ENCODE data around the gene MAP3K3.
A peak's percentile ranks its signal among the peaks of the same experiment; 100 is the strongest.

The MAP3K3 gene

GRCh38 chr17:63610854-63611253 is 11.4 kb upstream of the MAP3K3 start:
- peaks cover 28 to 44% of the 10 kb centered on the region in 2 experiments for H3K36me3 ChIP-seq (ENCODE audit: control insufficient read depth in 1 of 2, insufficient read depth in 2 of 2, low read depth in 1 of 2, low read length in 2 of 2)
- no peak overlapping the region for H2BK15ac ChIP-seq (ENCODE audit: low read depth, poor library complexity, severe bottlenecking)
- WGBS = 97% methylated on average over 10 of the region's 10 CpGs
- no peak overlapping the region for H3K18ac ChIP-seq (ENCODE audit: low read depth in 1 of 2, low read length in 2 of 2)
- no peaks in the 10 kb centered on the region for H3K4me1 ChIP-seq (ENCODE audit: control insufficient read depth, insufficient read depth, low read depth, low read length)
- no peak overlapping the region for H3K4ac ChIP-seq (ENCODE audit: low read depth in 1 of 2, low read length in 2 of 2)
- H2AFZ ChIP-seq (ENCODE audit: low read depth, low read length) = no peak overlapping the region
- H3K9ac ChIP-seq (ENCODE audit: low read length) = no peak overlapping the region
- H3K79me1 ChIP-seq (replicated peaks; ENCODE audit: low read length, poor library complexity, severe bottlenecking) = no peaks in the 10 kb centered on the region
- H2BK120ac ChIP-seq (ENCODE audit: low read depth, low read length) = no peak overlapping the region
- no peak for DNase-seq
- H3K23ac ChIP-seq (ENCODE audit: low read length in 2 of 2) = no peak overlapping the region
- H4K8ac ChIP-seq (ENCODE audit: low read length) = no peak overlapping the region
- H3K9me3 ChIP-seq (ENCODE audit: control insufficient read depth, low read length) = no peaks in the 10 kb centered on the region
- no peaks in the 10 kb centered on the region for H3K27me3 ChIP-seq (ENCODE audit: control insufficient read depth in 1 of 2, insufficient read depth in 1 of 2, low read length in 2 of 2)
- H2BK5ac ChIP-seq (ENCODE audit: low read depth, low read length, poor library complexity, severe bottlenecking) = no peak overlapping the region
- no peak overlapping the region for H3K4me3 ChIP-seq (ENCODE audit: insufficient read depth in 1 of 2, low read depth in 1 of 2, low read length in 2 of 2)
- no peak overlapping the region for H3K4me2 ChIP-seq (ENCODE audit: low read length, poor library complexity, severe bottlenecking)
- H3K27ac ChIP-seq (ENCODE audit: low read length, poor library complexity, severe bottlenecking) = no peak overlapping the region
- no peak overlapping the region for H4K91ac ChIP-seq (ENCODE audit: low read length)
- no peak overlapping the region for H2BK12ac ChIP-seq (ENCODE audit: low read length in 2 of 2)
- H2AK5ac ChIP-seq (ENCODE audit: low read length, severe bottlenecking) = no peak overlapping the region
- H3K14ac ChIP-seq (ENCODE audit: low read length in 2 of 2) = no peak overlapping the region

- no peak overlapping the region for H2BK15ac ChIP-seq (ENCODE audit: low read depth, poor library complexity, severe bottlenecking)
- no peak overlapping the region for H3K4me3 ChIP-seq (ENCODE audit: insufficient read depth in 1 of 2, low read depth in 1 of 2, low read length in 2 of 2)
- DNase-seq = no peak
- no peaks in the 10 kb centered on the region for H3K79me1 ChIP-seq (replicated peaks; ENCODE audit: low read length, poor library complexity, severe bottlenecking)
- no peak overlapping the region for H2BK5ac ChIP-seq (ENCODE audit: low read depth, low read length, poor library complexity, severe bottlenecking)
- WGBS = 86% methylated on average over 2 of the region's 3 CpGs
- no peak overlapping the region for H2BK12ac ChIP-seq (ENCODE audit: low read length in 2 of 2)
- no peak overlapping the region for H3K27ac ChIP-seq (ENCODE audit: low read length, poor library complexity, severe bottlenecking)
- peaks cover 25 to 39% of the 10 kb centered on the region in 2 experiments for H3K36me3 ChIP-seq (ENCODE audit: control insufficient read depth in 1 of 2, insufficient read depth in 2 of 2, low read depth in 1 of 2, low read length in 2 of 2)
- no peak overlapping the region for H2AK5ac ChIP-seq (ENCODE audit: low read length, severe bottlenecking)
- no peak overlapping the region for H3K4ac ChIP-seq (ENCODE audit: low read depth in 1 of 2, low read length in 2 of 2)
- no peak overlapping the region for H4K8ac ChIP-seq (ENCODE audit: low read length)
- H3K23ac ChIP-seq (ENCODE audit: low read length in 2 of 2) = no peak overlapping the region
- H2AFZ ChIP-seq (ENCODE audit: low read depth, low read length) = no peak overlapping the region
- H3K9ac ChIP-seq (ENCODE audit: low read length) = no peak overlapping the region
- H3K14ac ChIP-seq (ENCODE audit: low read length in 2 of 2) = no peak overlapping the region
- no peaks in the 10 kb centered on the region for H3K4me1 ChIP-seq (ENCODE audit: control insufficient read depth, insufficient read depth, low read depth, low read length)
- H3K18ac ChIP-seq (ENCODE audit: low read depth in 1 of 2, low read length in 2 of 2) = no peak overlapping the region
- no peak overlapping the region for H4K91ac ChIP-seq (ENCODE audit: low read length)
- H3K27me3 ChIP-seq (ENCODE audit: control insufficient read depth in 1 of 2, insufficient read depth in 1 of 2, low read length in 2 of 2) = no peaks in the 10 kb centered on the region
- no peak overlapping the region for H3K4me2 ChIP-seq (ENCODE audit: low read length, poor library complexity, severe bottlenecking)
- H2BK120ac ChIP-seq (ENCODE audit: low read depth, low read length) = no peak overlapping the region
- H3K9me3 ChIP-seq (ENCODE audit: control insufficient read depth, low read length) = no peaks in the 10 kb centered on the region
These were observed 10.9 kb upstream of the MAP3K3 start for GRCh38 chr17:63611354-63611753.

- Histone ChIP-seq H2BK15ac (ENCODE audit: low read depth, poor library complexity, severe bottlenecking) (no peak overlapping the region), H2AFZ (ENCODE audit: low read depth, low read length) (no peak overlapping the region), H3K9me3 (ENCODE audit: control insufficient read depth, low read length) (no peaks in the 10 kb centered on the region), H3K18ac (ENCODE audit: low read depth in 1 of 2, low read length in 2 of 2) (no peak overlapping the region), H3K4me2 (ENCODE audit: low read length, poor library complexity, severe bottlenecking) (no peak overlapping the region), H3K79me1 (replicated peaks; ENCODE audit: low read length, poor library complexity, severe bottlenecking) (no peaks in the 10 kb centered on the region), H4K91ac (ENCODE audit: low read length) (no peak overlapping the region), H3K4me3 (ENCODE audit: insufficient read depth in 1 of 2, low read depth in 1 of 2, low read length in 2 of 2) (no peak overlapping the region), H3K9ac (ENCODE audit: low read length) (no peak overlapping the region), H3K14ac (ENCODE audit: low read length in 2 of 2) (no peak overlapping the region), H3K4ac (ENCODE audit: low read depth in 1 of 2, low read length in 2 of 2) (no peak overlapping the region), H3K23ac (ENCODE audit: low read length in 2 of 2) (no peak overlapping the region), H2BK5ac (ENCODE audit: low read depth, low read length, poor library complexity, severe bottlenecking) (no peak overlapping the region), H2BK120ac (ENCODE audit: low read depth, low read length) (no peak overlapping the region), H3K27me3 (ENCODE audit: control insufficient read depth in 1 of 2, insufficient read depth in 1 of 2, low read length in 2 of 2) (peaks cover 0 to 4% of the 10 kb centered on the region in 2 experiments), H4K8ac (ENCODE audit: low read length) (no peak overlapping the region), H3K36me3 (ENCODE audit: control insufficient read depth in 1 of 2, insufficient read depth in 2 of 2, low read depth in 1 of 2, low read length in 2 of 2) (peaks cover 11 to 16% of the 10 kb centered on the region in 2 experiments), H2AK5ac (ENCODE audit: low read length, severe bottlenecking) (no peak overlapping the region), H2BK12ac (ENCODE audit: low read length in 2 of 2) (no peak overlapping the region), H3K27ac (ENCODE audit: low read length, poor library complexity, severe bottlenecking) (no peak overlapping the region), H3K4me1 (ENCODE audit: control insufficient read depth, insufficient read depth, low read depth, low read length) (no peaks in the 10 kb centered on the region)
- DNase-seq = no peak
- 86% methylated on average over 2 of the region's 2 CpGs for WGBS
These were observed 8.6 kb upstream of the MAP3K3 start for GRCh38 chr17:63613663-63614062.

- H3K79me1 ChIP-seq (replicated peaks; ENCODE audit: low read length, poor library complexity, severe bottlenecking) = peaks cover 2% of the 10 kb centered on the region
- H3K23ac ChIP-seq (ENCODE audit: low read length in 2 of 2) = no peak overlapping the region
- H2BK120ac ChIP-seq (ENCODE audit: low read depth, low read length) = peak overlapping the region; percentile 42
- peak overlapping the region; percentile 88 to 90 for H3K18ac ChIP-seq (ENCODE audit: low read depth in 1 of 2, low read length in 2 of 2)
- peak overlapping the region in 1 of 2 experiments; percentile 61 for H3K14ac ChIP-seq (ENCODE audit: low read length in 2 of 2)
- peak overlapping the region; percentile 81 for H4K8ac ChIP-seq (ENCODE audit: low read length)
- H2BK5ac ChIP-seq (ENCODE audit: low read depth, low read length, poor library complexity, severe bottlenecking) = peak overlapping the region; percentile 69
- H3K4me1 ChIP-seq (ENCODE audit: control insufficient read depth, insufficient read depth, low read depth, low read length) = peaks cover 2% of the 10 kb centered on the region
- DNase-seq = no peak
- peak overlapping the region; percentile 80 for H4K91ac ChIP-seq (ENCODE audit: low read length)
- H3K9ac ChIP-seq (ENCODE audit: low read length) = peak overlapping the region; percentile 84
- H3K4me2 ChIP-seq (ENCODE audit: low read length, poor library complexity, severe bottlenecking) = peak overlapping the region; percentile 100
- H2BK15ac ChIP-seq (ENCODE audit: low read depth, poor library complexity, severe bottlenecking) = peak overlapping the region; percentile 26
- H3K36me3 ChIP-seq (ENCODE audit: control insufficient read depth in 1 of 2, insufficient read depth in 2 of 2, low read depth in 1 of 2, low read length in 2 of 2) = no peaks in the 10 kb centered on the region
- no peaks in the 10 kb centered on the region for H3K9me3 ChIP-seq (ENCODE audit: control insufficient read depth, low read length)
- no peak overlapping the region for H2BK12ac ChIP-seq (ENCODE audit: low read length in 2 of 2)
- peaks cover 0 to 4% of the 10 kb centered on the region in 2 experiments for H3K27me3 ChIP-seq (ENCODE audit: control insufficient read depth in 1 of 2, insufficient read depth in 1 of 2, low read length in 2 of 2)
- peak overlapping the region; percentile 72 to 84 for H3K4me3 ChIP-seq (ENCODE audit: insufficient read depth in 1 of 2, low read depth in 1 of 2, low read length in 2 of 2)
- H3K4ac ChIP-seq (ENCODE audit: low read depth in 1 of 2, low read length in 2 of 2) = peak overlapping the region; percentile 77 to 95
- H3K27ac ChIP-seq (ENCODE audit: low read length, poor library complexity, severe bottlenecking) = no peak overlapping the region
- peak overlapping the region; percentile 85 for H2AFZ ChIP-seq (ENCODE audit: low read depth, low read length)
- WGBS = 9% methylated on average over 8 of the region's 10 CpGs
- no peak overlapping the region for H2AK5ac ChIP-seq (ENCODE audit: low read length, severe bottlenecking)
These were observed 961 bp upstream of the MAP3K3 start for GRCh38 chr17:63621229-63621683.

Measured in mesenchymal stem cell (in vitro differentiated cells and primary cell).